ENCODE measurements around the gene MYOZ2. TPM values are rescaled to one million over a fixed set of nuclear protein-coding genes. Genes with fewer than 3 reads are reported as not detected.
"Not testable (repeated sequence)": the region's sequence is repeated elsewhere in the genome, so short reads cannot be mapped to it uniquely, and the experiment has no call there.

MYOZ2 gene
- total RNA-seq, 5 donors from 2014 or later (not counting 1 experiment from before 2014, with no cell fraction given) = not detected

- no peak overlapping the region for H3K27ac ChIP-seq (ENCODE audit: low read length)
- no peaks in the 10 kb centered on the region for H3K27me3 Mint-ChIP-seq
- no peaks in the 10 kb centered on the region for H3K27me3 ChIP-seq (replicated peaks in 1 of 2; ENCODE audit: control insufficient read depth in 2 of 2, extremely low read depth in 1 of 2, insufficient read depth in 2 of 2, low read length in 1 of 2)
- H3K4me1 ChIP-seq (ENCODE audit: control insufficient read depth in 1 of 2, extremely low read depth in 1 of 2, insufficient read depth in 2 of 2, low read length in 2 of 2) = peaks cover 8 to 12% of the 10 kb centered on the region in 2 experiments
- H3K36me3 Mint-ChIP-seq = no peaks in the 10 kb centered on the region
- no peak overlapping the region for H3K27ac Mint-ChIP-seq
- DNase-seq (no peak), ATAC-seq (replicated peaks in 1 of 4) (no peak)
- H3K4me1 Mint-ChIP-seq = peaks cover 43 to 49% (median 44%) of the 10 kb centered on the region in 3 donors
- H3K36me3 ChIP-seq (ENCODE audit: control insufficient read depth in 2 of 2, extremely low read depth in 1 of 2, insufficient read depth in 1 of 2, low read length in 1 of 2) = no peaks in the 10 kb centered on the region
- H3K4me3 Mint-ChIP-seq = no peak overlapping the region
- H3K9me3 Mint-ChIP-seq = no peaks in the 10 kb centered on the region
- no peak overlapping the region for H3K4me3 ChIP-seq (ENCODE audit: control insufficient read depth in 1 of 2, extremely low read depth in 1 of 2, low read length in 1 of 2)
- H3K9me3 ChIP-seq = no peaks in the 10 kb centered on the region
- ChIA-PET CTCF (no interaction called here), POLR2A (interaction anchor here in 1 of 2 donors (0.7 kb wide), 1 partner anchor 32 kb away, joined by 3 read pairs; no protein-coding TSS in a partner anchor)
- WGBS (ENCODE audit: insufficient coverage) = 100% methylated on average over 1 of the region's 3 CpGs
Observed at GRCh38 chr4:119136546-119136945, 914 bp downstream of the MYOZ2 start.

DNA sequence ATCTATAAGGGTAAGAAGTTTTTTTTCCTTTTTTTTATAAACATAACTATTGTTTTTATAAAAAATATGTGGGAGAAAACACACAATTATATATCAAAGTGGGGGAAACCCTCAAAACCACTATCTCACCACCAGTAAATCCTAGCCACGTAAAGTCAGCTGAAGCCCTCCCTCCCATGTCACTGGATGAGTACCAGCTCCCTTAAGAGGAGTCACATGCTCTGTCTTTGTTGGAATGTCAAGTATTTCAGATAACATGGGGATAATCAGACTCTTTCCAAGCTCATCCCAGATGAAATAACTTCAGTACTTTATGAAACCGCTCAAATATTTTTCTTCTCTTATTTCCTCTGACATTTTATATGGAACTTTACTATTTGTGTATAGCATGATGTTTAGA, 2.4 kb downstream of the MYOZ2 start:
- peak overlapping the region; percentile 59 to 75 for H3K27ac Mint-ChIP-seq
- H3K4me1 ChIP-seq (ENCODE audit: control insufficient read depth in 1 of 2, extremely low read depth in 1 of 2, insufficient read depth in 2 of 2, low read length in 2 of 2) = peaks cover 8 to 12% of the 10 kb centered on the region in 2 experiments
- H3K36me3 ChIP-seq (ENCODE audit: control insufficient read depth in 2 of 2, extremely low read depth in 1 of 2, insufficient read depth in 1 of 2, low read length in 1 of 2) = no peaks in the 10 kb centered on the region
- peak overlapping the region in 1 of 3 donors; percentile 5 for H3K4me3 Mint-ChIP-seq
- ChIA-PET POLR2A (interaction anchor here in 1 of 2 donors (0.6 to 1.0 kb wide), 2 partner anchors 12 to 41 kb away, joined by 3 to 4 read pairs; no protein-coding TSS in a partner anchor), CTCF (no interaction called here)
- no peaks in the 10 kb centered on the region for H3K9me3 Mint-ChIP-seq
- DNase-seq (peak in 1 of 35 experiments; percentile 20), ATAC-seq (replicated peaks in 1 of 4) (no peak)
- no peak overlapping the region for H3K27ac ChIP-seq (ENCODE audit: low read length)
- WGBS (ENCODE audit: insufficient coverage) = no CpG with 5 or more reads among the region's 2 CpGs
- no peaks in the 10 kb centered on the region for H3K27me3 ChIP-seq (replicated peaks in 1 of 2; ENCODE audit: control insufficient read depth in 2 of 2, extremely low read depth in 1 of 2, insufficient read depth in 2 of 2, low read length in 1 of 2)
- H3K4me3 ChIP-seq (ENCODE audit: control insufficient read depth in 1 of 2, extremely low read depth in 1 of 2, low read length in 1 of 2) = no peak overlapping the region
- no peaks in the 10 kb centered on the region for H3K27me3 Mint-ChIP-seq
- no peaks in the 10 kb centered on the region for H3K9me3 ChIP-seq
- H3K36me3 Mint-ChIP-seq = no peaks in the 10 kb centered on the region
- H3K4me1 Mint-ChIP-seq = peaks cover 45 to 49% (median 46%) of the 10 kb centered on the region in 3 donors

- no peaks in the 10 kb centered on the region for H3K36me3 Mint-ChIP-seq
- POLR2A ChIA-PET = interaction anchor here in 1 of 2 donors (0.6 kb wide), 1 partner anchor 445 kb away, joined by 4 read pairs; no protein-coding TSS in a partner anchor
Observed at GRCh38 chr4:119139311-119139710, 3.7 kb downstream of the MYOZ2 start.

DNA sequence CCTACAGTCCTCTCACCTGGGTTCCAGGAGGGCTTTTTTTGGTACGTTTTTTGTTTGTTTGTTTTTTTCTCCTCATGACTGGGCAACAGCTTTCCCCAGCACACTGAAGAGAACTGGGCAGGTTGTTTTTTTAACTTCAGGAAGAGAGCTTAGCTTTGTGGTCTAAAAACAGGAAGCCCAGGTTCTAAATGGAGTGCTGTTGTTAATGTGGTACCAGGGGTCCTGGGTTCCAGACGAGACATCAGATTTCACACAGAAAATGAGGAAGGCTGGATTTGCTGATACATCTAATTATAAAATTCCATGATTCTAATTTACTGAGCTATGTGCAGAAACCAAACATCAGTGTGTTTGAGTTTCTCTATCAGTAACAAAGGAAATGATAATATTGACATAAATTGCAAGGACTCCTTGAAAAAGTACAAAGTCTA, 4.2 kb downstream of the MYOZ2 start:
- Histone ChIP-seq H3K4me3 (ENCODE audit: control insufficient read depth in 1 of 2, extremely low read depth in 1 of 2, low read length in 1 of 2) (no peak overlapping the region), H3K36me3 (ENCODE audit: control insufficient read depth in 2 of 2, extremely low read depth in 1 of 2, insufficient read depth in 1 of 2, low read length in 1 of 2) (no peaks in the 10 kb centered on the region), H3K27me3 (replicated peaks in 1 of 2; ENCODE audit: control insufficient read depth in 2 of 2, extremely low read depth in 1 of 2, insufficient read depth in 2 of 2, low read length in 1 of 2) (no peaks in the 10 kb centered on the region), H3K4me1 (ENCODE audit: control insufficient read depth in 1 of 2, extremely low read depth in 1 of 2, insufficient read depth in 2 of 2, low read length in 2 of 2) (peaks cover 8 to 12% of the 10 kb centered on the region in 2 experiments), H3K9me3 (no peaks in the 10 kb centered on the region), H3K27ac (ENCODE audit: low read length) (peak overlapping the region; percentile 27)
- Mint-ChIP-seq H3K27me3 (no peaks in the 10 kb centered on the region), H3K27ac (peak overlapping the region; percentile 87 to 95), H3K4me3 (peak overlapping the region; percentile 21 to 66 (median 63)), H3K36me3 (no peaks in the 10 kb centered on the region), H3K9me3 (peaks cover 0 to 3% (median 0%) of the 10 kb centered on the region in 3 donors), H3K4me1 (peaks cover 45 to 50% (median 49%) of the 10 kb centered on the region in 3 donors)
- peak in 1 of 35 experiments; percentile 19 for DNase-seq
- ChIA-PET CTCF (interaction anchor here (0.5 to 0.6 kb wide), 2 partner anchors 14 to 23 kb away, joined by 3 read pairs; no protein-coding TSS in a partner anchor), POLR2A (interaction anchor here in 1 of 2 donors (0.6 kb wide), 1 partner anchor 446 kb away, joined by 4 read pairs; no protein-coding TSS in a partner anchor)
- WGBS (ENCODE audit: insufficient coverage) = no CpG with 5 or more reads among the region's 2 CpGs
- peak; percentile 43 to 88 (median 68) for ATAC-seq (replicated peaks in 1 of 4)

More at GRCh38 chr4:119139311-119139710, 3.7 kb downstream of the MYOZ2 start:
- no peak for DNase-seq
- peaks cover 45 to 49% (median 46%) of the 10 kb centered on the region in 3 donors for H3K4me1 Mint-ChIP-seq
- Histone ChIP-seq H3K9me3 (no peaks in the 10 kb centered on the region), H3K4me3 (ENCODE audit: control insufficient read depth in 1 of 2, extremely low read depth in 1 of 2, low read length in 1 of 2) (no peak overlapping the region), H3K36me3 (ENCODE audit: control insufficient read depth in 2 of 2, extremely low read depth in 1 of 2, insufficient read depth in 1 of 2, low read length in 1 of 2) (no peaks in the 10 kb centered on the region), H3K4me1 (ENCODE audit: control insufficient read depth in 1 of 2, extremely low read depth in 1 of 2, insufficient read depth in 2 of 2, low read length in 2 of 2) (peaks cover 8 to 12% of the 10 kb centered on the region in 2 experiments), H3K27me3 (replicated peaks in 1 of 2; ENCODE audit: control insufficient read depth in 2 of 2, extremely low read depth in 1 of 2, insufficient read depth in 2 of 2, low read length in 1 of 2) (no peaks in the 10 kb centered on the region), H3K27ac (ENCODE audit: low read length) (peak overlapping the region; percentile 27)
- H3K27ac Mint-ChIP-seq = peak overlapping the region; percentile 87 to 95
- peak in 2 of 4 experiments; percentile 14 to 23 for ATAC-seq (replicated peaks in 1 of 4)
- H3K27me3 Mint-ChIP-seq = no peaks in the 10 kb centered on the region
- no peaks in the 10 kb centered on the region for H3K9me3 Mint-ChIP-seq
- CTCF ChIA-PET = no interaction called here
- H3K4me3 Mint-ChIP-seq = peak overlapping the region; percentile 21 to 66 (median 63)

- H3K27me3 Mint-ChIP-seq; H3K36me3 ChIP-seq (ENCODE audit: control insufficient read depth in 2 of 2, extremely low read depth in 1 of 2, insufficient read depth in 1 of 2, low read length in 1 of 2); H3K9me3 ChIP-seq; H3K4me3 Mint-ChIP-seq; H3K27ac ChIP-seq (ENCODE audit: low read length); H3K4me3 ChIP-seq (ENCODE audit: control insufficient read depth in 1 of 2, extremely low read depth in 1 of 2, low read length in 1 of 2); POLR2A ChIA-PET; H3K27me3 ChIP-seq (replicated peaks in 1 of 2; ENCODE audit: control insufficient read depth in 2 of 2, extremely low read depth in 1 of 2, insufficient read depth in 2 of 2, low read length in 1 of 2); CTCF ChIA-PET; H3K36me3 Mint-ChIP-seq; ATAC-seq (replicated peaks in 1 of 4); DNase-seq; H3K9me3 Mint-ChIP-seq: not testable (repeated sequence)
- peaks cover 8 to 12% of the 10 kb centered on the region in 2 experiments for H3K4me1 ChIP-seq (ENCODE audit: control insufficient read depth in 1 of 2, extremely low read depth in 1 of 2, insufficient read depth in 2 of 2, low read length in 2 of 2)
- H3K27ac Mint-ChIP-seq = peak overlapping the region; percentile 12 to 52
- H3K4me1 Mint-ChIP-seq = peaks cover 40 to 49% (median 45%) of the 10 kb centered on the region in 3 donors
- WGBS (ENCODE audit: insufficient coverage) = no CpG with 5 or more reads among the region's 4 CpGs
Observed at GRCh38 chr4:119141283-119141682, 5.7 kb downstream of the MYOZ2 start.

- Mint-ChIP-seq H3K9me3 (peaks cover 0 to 3% (median 0%) of the 10 kb centered on the region in 3 donors), H3K27me3 (no peaks in the 10 kb centered on the region), H3K4me3 (no peak overlapping the region), H3K36me3 (no peaks in the 10 kb centered on the region), H3K4me1 (peaks cover 33 to 37% (median 37%) of the 10 kb centered on the region in 3 donors), H3K27ac (peak overlapping the region; percentile 5 to 28)
- no peak overlapping the region for H3K4me3 ChIP-seq (ENCODE audit: control insufficient read depth in 1 of 2, extremely low read depth in 1 of 2, low read length in 1 of 2)
- no peaks in the 10 kb centered on the region for H3K9me3 ChIP-seq
- H3K4me1 ChIP-seq (ENCODE audit: control insufficient read depth in 1 of 2, extremely low read depth in 1 of 2, insufficient read depth in 2 of 2, low read length in 2 of 2) = peaks cover 8 to 12% of the 10 kb centered on the region in 2 experiments
- ChIA-PET POLR2A (no interaction called here), CTCF (no interaction called here)
- no peak for ATAC-seq (replicated peaks in 1 of 4)
- H3K36me3 ChIP-seq (ENCODE audit: control insufficient read depth in 2 of 2, extremely low read depth in 1 of 2, insufficient read depth in 1 of 2, low read length in 1 of 2) = no peaks in the 10 kb centered on the region
- DNase-seq = no peak
- no peak overlapping the region for H3K27ac ChIP-seq (ENCODE audit: low read length)
- no peaks in the 10 kb centered on the region for H3K27me3 ChIP-seq (replicated peaks in 1 of 2; ENCODE audit: control insufficient read depth in 2 of 2, extremely low read depth in 1 of 2, insufficient read depth in 2 of 2, low read length in 1 of 2)
Observed at GRCh38 chr4:119142833-119143232, 7.2 kb downstream of the MYOZ2 start.

Measured in T-cell (primary cell).